ENCODE data around the gene CACNA1D.
"Not testable (repeated sequence)": the region's sequence is repeated elsewhere in the genome, so short reads cannot be mapped to it uniquely, and the experiment has no call there.

Gene CACNA1D

DNA sequence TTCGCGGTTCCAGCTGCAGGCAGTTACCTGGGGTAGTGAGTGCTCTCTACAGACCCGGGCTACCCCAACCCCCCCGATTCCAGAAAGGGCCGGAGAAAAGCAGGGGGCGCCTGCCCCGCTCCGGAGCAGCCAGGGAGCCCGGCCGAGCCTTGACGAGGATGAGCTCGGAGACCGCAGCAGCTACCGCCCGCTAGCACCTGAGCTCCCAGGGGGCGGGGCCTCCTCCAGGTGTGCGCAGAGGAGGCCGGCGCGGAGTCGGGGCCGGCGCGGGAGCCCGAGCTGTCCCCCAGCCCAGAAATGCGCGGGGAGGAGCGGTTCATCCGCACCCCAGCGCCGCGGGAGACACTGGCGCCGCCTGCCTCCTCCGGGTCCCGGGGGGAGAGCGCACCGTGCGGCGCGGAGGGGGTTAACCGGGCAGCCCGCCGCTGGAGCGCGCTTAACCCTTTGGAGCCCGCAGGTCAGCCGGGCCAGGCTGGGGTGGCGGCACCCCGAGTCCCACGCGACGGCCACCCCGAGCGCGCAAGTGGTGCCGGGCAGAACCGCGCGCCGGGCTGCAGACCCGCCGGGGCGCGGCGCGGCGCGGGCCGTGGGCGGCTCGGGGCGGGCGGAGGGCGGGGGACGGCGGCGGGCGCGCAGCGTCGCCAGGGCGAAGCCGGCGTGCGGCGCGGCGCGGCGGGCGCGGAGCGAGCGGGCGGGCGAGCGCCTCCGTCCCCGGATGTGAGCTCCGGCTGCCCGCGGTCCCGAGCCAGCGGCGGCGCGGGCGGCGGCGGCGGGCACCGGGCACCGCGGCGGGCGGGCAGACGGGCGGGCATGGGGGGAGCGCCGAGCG is at the start of gene CACNA1D:
CACNA1D (plus strand) TSS at position 649 of the 829 bp plus-strand sequence. CDS start 556 bp downstream, outside the sequence.
- H3K79me2 ChIP-seq (ENCODE audit: low read length): no peaks in the 10 kb centered on the region
- H3K9me3 ChIP-seq (ENCODE audit: insufficient read depth, low read length): no peaks in the 10 kb centered on the region
- H2AFZ ChIP-seq (ENCODE audit: low read depth, low read length): peak within 1 kb of the TSS; percentile 71
- peak within 1 kb of the TSS; percentile 37 for H3K9ac ChIP-seq (ENCODE audit: low read length)
- H3K27me3 ChIP-seq (ENCODE audit: low read depth, low read length): no peaks in the 10 kb centered on the region
- TF ChIP-seq EZH2phosphoT487 (IDR thresholded peaks at IDR 0.05; ENCODE audit: low read depth): no peak
- TF ChIP-seq, protein P1, sequence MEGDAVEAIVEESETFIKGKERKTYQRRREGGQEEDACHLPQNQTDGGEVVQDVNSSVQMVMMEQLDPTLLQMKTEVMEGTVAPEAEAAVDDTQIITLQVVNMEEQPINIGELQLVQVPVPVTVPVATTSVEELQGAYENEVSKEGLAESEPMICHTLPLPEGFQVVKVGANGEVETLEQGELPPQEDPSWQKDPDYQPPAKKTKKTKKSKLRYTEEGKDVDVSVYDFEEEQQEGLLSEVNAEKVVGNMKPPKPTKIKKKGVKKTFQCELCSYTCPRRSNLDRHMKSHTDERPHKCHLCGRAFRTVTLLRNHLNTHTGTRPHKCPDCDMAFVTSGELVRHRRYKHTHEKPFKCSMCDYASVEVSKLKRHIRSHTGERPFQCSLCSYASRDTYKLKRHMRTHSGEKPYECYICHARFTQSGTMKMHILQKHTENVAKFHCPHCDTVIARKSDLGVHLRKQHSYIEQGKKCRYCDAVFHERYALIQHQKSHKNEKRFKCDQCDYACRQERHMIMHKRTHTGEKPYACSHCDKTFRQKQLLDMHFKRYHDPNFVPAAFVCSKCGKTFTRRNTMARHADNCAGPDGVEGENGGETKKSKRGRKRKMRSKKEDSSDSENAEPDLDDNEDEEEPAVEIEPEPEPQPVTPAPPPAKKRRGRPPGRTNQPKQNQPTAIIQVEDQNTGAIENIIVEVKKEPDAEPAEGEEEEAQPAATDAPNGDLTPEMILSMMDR (IDR thresholded peaks at IDR 0.05; ENCODE audit: low read depth, low read length): no peak
- H3K27ac ChIP-seq (ENCODE audit: low read length): no peak within 1 kb of the TSS
- no peaks in the 10 kb centered on the region for H3K36me3 ChIP-seq (replicated peaks; ENCODE audit: low read depth, low read length)
- H3K4me1 ChIP-seq (ENCODE audit: low read length): peaks cover 19% of the 10 kb centered on the region
- peak within 1 kb of the TSS; percentile 75 for H3K4me3 ChIP-seq (ENCODE audit: low read length)
- no peaks in the 10 kb centered on the region for H4K20me1 ChIP-seq (ENCODE audit: insufficient read depth, low read length)
- H3K4me2 ChIP-seq (ENCODE audit: low read length): peak within 1 kb of the TSS; percentile 92

DNA sequence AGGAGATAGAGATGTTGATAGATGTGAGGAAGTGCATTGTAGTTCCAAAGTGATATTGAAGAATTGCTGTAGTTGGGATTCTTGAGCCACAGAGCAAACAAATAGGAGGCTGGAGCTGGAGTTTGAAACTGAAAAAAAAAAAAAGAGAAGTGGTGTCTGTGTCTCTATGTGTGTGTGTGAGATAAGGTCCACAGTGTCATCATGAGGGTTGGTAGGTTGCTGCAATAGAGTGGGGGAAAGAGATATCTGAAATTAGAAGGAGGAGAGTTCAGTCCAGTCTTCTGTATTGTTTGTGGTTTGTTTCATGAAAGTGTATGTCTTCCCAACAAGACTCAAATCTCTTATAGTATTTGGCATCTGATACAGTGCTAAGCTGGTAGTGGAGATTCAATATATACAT is 37.3 kb upstream of the CACNA1D start:
- Histone ChIP-seq H3K9ac (ENCODE audit: low read length) (no peak overlapping the region), H3K27me3 (ENCODE audit: low read depth, low read length) (peaks cover 22% of the 10 kb centered on the region), H3K4me1 (ENCODE audit: low read length) (peaks cover 7% of the 10 kb centered on the region), H3K4me2 (ENCODE audit: low read length) (no peak overlapping the region), H4K20me1 (ENCODE audit: insufficient read depth, low read length) (no peaks in the 10 kb centered on the region), H3K79me2 (ENCODE audit: low read length) (no peaks in the 10 kb centered on the region), H2AFZ (ENCODE audit: low read depth, low read length) (no peak overlapping the region), H3K4me3 (ENCODE audit: low read length) (no peak overlapping the region), H3K36me3 (replicated peaks; ENCODE audit: low read depth, low read length) (no peaks in the 10 kb centered on the region), H3K9me3 (ENCODE audit: insufficient read depth, low read length) (no peaks in the 10 kb centered on the region), H3K27ac (ENCODE audit: low read length) (no peak overlapping the region)
- TF ChIP-seq EZH2phosphoT487 (IDR thresholded peaks at IDR 0.05; ENCODE audit: low read depth): no peak
- TF ChIP-seq, protein P1 (IDR thresholded peaks at IDR 0.05; ENCODE audit: low read depth, low read length): no peak

DNA sequence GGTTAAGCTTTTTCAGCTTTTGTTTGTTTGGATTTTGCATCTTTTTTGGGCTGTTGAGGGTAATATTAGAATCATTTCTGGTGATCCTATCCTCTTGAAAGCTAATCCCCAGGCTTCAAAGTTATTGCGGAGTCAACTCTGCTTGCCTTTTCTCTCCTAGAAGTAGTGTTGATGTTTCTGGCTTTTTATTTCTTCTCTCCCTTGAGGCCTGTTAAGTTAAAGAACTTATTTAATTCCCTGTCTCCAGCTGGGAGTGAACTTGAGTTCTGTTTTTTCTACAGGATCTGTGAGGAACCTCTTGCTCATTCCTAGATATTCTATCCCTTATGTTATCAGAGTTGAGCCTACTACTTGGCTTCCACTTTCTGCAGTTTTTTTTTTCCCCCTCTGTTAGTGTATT is 34.1 kb upstream of the CACNA1D start:
- TF ChIP-seq, protein P1 (IDR thresholded peaks at IDR 0.05; ENCODE audit: low read depth, low read length): no peak
- TF ChIP-seq EZH2phosphoT487 (IDR thresholded peaks at IDR 0.05; ENCODE audit: low read depth): no peak

DNA sequence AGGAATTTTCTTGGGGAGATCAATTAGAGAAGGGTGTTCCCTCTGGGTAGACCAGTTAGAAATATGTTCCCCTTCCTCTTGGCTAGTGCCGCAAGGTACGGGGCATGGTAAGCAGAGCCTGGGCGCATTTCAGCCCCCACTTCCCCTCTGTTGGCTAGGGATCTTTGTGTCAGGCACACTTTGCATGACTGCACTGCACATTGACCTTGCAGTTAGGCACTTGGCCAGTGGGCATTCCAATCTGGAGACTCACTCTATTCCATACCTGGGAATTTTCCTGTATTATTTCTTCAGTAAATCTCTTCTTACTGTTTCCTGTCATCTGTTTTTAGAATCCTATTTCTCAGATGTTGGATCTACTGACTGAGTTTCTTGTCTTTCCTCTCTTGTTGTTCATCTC is 30.0 kb upstream of the CACNA1D start:
- Histone ChIP-seq H3K4me3 (ENCODE audit: low read length) (no peak overlapping the region), H3K36me3 (replicated peaks; ENCODE audit: low read depth, low read length) (no peaks in the 10 kb centered on the region), H3K4me2 (ENCODE audit: low read length) (no peak overlapping the region), H3K4me1 (ENCODE audit: low read length) (no peaks in the 10 kb centered on the region), H3K9me3 (ENCODE audit: insufficient read depth, low read length) (no peaks in the 10 kb centered on the region), H3K79me2 (ENCODE audit: low read length) (no peaks in the 10 kb centered on the region), H2AFZ (ENCODE audit: low read depth, low read length) (no peak overlapping the region), H3K27me3 (ENCODE audit: low read depth, low read length) (peaks cover 10% of the 10 kb centered on the region; the same call in 1 of the 2 replicates), H4K20me1 (ENCODE audit: insufficient read depth, low read length) (no peaks in the 10 kb centered on the region), H3K9ac (ENCODE audit: low read length) (no peak overlapping the region), H3K27ac (ENCODE audit: low read length) (no peak overlapping the region)
- TF ChIP-seq EZH2phosphoT487 (IDR thresholded peaks at IDR 0.05; ENCODE audit: low read depth): no peak
- TF ChIP-seq, protein P1 (IDR thresholded peaks at IDR 0.05; ENCODE audit: low read depth, low read length): no peak

More for the DNA sequence above, 34.1 kb upstream of the CACNA1D start:
- Histone ChIP-seq H3K27me3 (ENCODE audit: low read depth, low read length) (peaks cover 15% of the 10 kb centered on the region), H3K4me1 (ENCODE audit: low read length) (peaks cover 7% of the 10 kb centered on the region), H3K4me3 (ENCODE audit: low read length) (no peak overlapping the region), H3K9ac (ENCODE audit: low read length) (no peak overlapping the region), H2AFZ (ENCODE audit: low read depth, low read length) (no peak overlapping the region), H4K20me1 (ENCODE audit: insufficient read depth, low read length) (no peaks in the 10 kb centered on the region), H3K4me2 (ENCODE audit: low read length) (no peak overlapping the region), H3K36me3 (replicated peaks; ENCODE audit: low read depth, low read length) (no peaks in the 10 kb centered on the region), H3K27ac (ENCODE audit: low read length) (no peak overlapping the region), H3K9me3 (ENCODE audit: insufficient read depth, low read length) (no peaks in the 10 kb centered on the region), H3K79me2 (ENCODE audit: low read length) (no peaks in the 10 kb centered on the region)

DNA sequence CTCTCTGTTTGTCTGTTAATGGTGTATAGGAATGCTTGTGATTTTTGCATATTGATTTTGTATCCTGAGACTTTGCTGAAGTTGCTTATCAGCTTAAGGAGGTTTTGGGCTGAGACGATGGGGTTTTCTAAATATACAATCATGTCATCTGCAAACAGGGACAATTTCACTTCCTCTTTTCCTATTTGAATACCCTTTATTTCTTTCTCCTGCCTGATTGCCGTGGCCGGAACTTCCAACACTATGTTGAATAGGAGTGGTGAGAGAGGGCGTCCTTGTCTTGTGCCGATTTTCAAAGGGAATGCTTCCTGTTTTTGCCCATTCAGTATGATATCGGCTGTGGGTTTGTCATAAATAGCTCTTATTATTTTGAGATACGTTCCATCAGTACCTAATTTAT is 24.7 kb upstream of the CACNA1D start:
- H3K27me3 ChIP-seq (ENCODE audit: low read depth, low read length); H3K9me3 ChIP-seq (ENCODE audit: insufficient read depth, low read length); H3K9ac ChIP-seq (ENCODE audit: low read length); H3K4me3 ChIP-seq (ENCODE audit: low read length); H3K79me2 ChIP-seq (ENCODE audit: low read length); H3K4me1 ChIP-seq (ENCODE audit: low read length); H4K20me1 ChIP-seq (ENCODE audit: insufficient read depth, low read length); H2AFZ ChIP-seq (ENCODE audit: low read depth, low read length); H3K4me2 ChIP-seq (ENCODE audit: low read length); H3K36me3 ChIP-seq (replicated peaks; ENCODE audit: low read depth, low read length); H3K27ac ChIP-seq (ENCODE audit: low read length): not testable (repeated sequence)

Measured in OCI-LY3 (cell line).